Heart left ventricle (tissue), 13 donors: ENCODE results near the gene FRG2.
"Not testable (repeated sequence)": the region's sequence is repeated elsewhere in the genome, so short reads cannot be mapped to it uniquely, and the experiment has no call there.

Experiments used
- POLR2A ChIP-seq, 2 donors: fragments of 450-650 bp; IDR thresholded peaks; one replicate each; pipeline ENCODE4 v1.6.1; 2017; ENCODE audit warnings: antibody characterized with exemption in 2 of 2, mild to moderate bottlenecking in 2 of 2, moderate library complexity in 2 of 2
- TF ChIP-seq, protein P1 (sequence below), 12 donors: fragments of 200-600 bp; sonication (generic) in 4 of 12; IDR thresholded peaks; one replicate each; pipeline versions ENCODE4 v1.5.0 to v1.8.0; 2018 to 2022; ENCODE audit warnings: antibody characterized with exemption in 12 of 12, mild to moderate bottlenecking in 5 of 12
- donor health status: ischemic (EF 13 %, LVEDD 7.1; RV severe dilation, severe dysfunction).
- donor health status: DM: no; HTN: yes; CAD: no.
- donor health status: DM: no; HTN: no; CAD: no.
- donor health status: ischemic (EF 25% LVEDD 6.9; RV normal size, moderate dysfunction).
- donor health status: ischemic (EF 25% LVEDD 5.7; RV mildly dilated, moderate dysfunction).
- donor health status: ischemic (EF 35%, LVEDD 5.7; RV mildly dilated, moderate dysfunction).
- donor health status: nonischemic (EF 11% LVEDD 7.7; RV severe dilation, severe dysfunction).
- donor health status: DM: yes; HTN: yes; CAD: no.
- donor health status: PGD.
- donor health status: ischemic (EF 29% LVEDD 5.4; RV normal size, mild dysfunction).
- donor health status: nonischemic (EF 23%, LVEDD 6.1; RV moderate dilation, normal function).

GRCh38 chr4:190037704-190038388 lies 10.8 kb upstream of the FRG2 start:
- TF ChIP-seq, protein P1, sequence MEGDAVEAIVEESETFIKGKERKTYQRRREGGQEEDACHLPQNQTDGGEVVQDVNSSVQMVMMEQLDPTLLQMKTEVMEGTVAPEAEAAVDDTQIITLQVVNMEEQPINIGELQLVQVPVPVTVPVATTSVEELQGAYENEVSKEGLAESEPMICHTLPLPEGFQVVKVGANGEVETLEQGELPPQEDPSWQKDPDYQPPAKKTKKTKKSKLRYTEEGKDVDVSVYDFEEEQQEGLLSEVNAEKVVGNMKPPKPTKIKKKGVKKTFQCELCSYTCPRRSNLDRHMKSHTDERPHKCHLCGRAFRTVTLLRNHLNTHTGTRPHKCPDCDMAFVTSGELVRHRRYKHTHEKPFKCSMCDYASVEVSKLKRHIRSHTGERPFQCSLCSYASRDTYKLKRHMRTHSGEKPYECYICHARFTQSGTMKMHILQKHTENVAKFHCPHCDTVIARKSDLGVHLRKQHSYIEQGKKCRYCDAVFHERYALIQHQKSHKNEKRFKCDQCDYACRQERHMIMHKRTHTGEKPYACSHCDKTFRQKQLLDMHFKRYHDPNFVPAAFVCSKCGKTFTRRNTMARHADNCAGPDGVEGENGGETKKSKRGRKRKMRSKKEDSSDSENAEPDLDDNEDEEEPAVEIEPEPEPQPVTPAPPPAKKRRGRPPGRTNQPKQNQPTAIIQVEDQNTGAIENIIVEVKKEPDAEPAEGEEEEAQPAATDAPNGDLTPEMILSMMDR (IDR thresholded peaks at IDR 0.05), result not testable (repeated sequence)
- TF ChIP-seq POLR2A (IDR thresholded peaks at IDR 0.05), result not testable (repeated sequence)
